Peyer's patch (tissue), 4 donors: Measurements from ENCODE around the gene ELL2.

Source experiments
- POLR2A ChIP-seq, 2 donors: fragments of 450-650 bp; IDR thresholded peaks; one replicate each; pipeline ENCODE4 v1.5.1; 2017; ENCODE audit warnings: antibody characterized with exemption in 2 of 2, mild to moderate bottlenecking in 2 of 2, moderate library complexity in 2 of 2
- TF ChIP-seq, protein P1 (sequence below), 6 experiments: fragments of 450-650 bp in 4 of 6; fragments of 200-600 bp in 2 of 6; sonication (generic) in 1 of 6; IDR thresholded peaks; one replicate each; pipeline ENCODE4 v1.5.1; 2017 to 2019; ENCODE audit warnings: antibody characterized with exemption in 6 of 6, mild to moderate bottlenecking in 3 of 6, moderate library complexity in 1 of 6

DNA sequence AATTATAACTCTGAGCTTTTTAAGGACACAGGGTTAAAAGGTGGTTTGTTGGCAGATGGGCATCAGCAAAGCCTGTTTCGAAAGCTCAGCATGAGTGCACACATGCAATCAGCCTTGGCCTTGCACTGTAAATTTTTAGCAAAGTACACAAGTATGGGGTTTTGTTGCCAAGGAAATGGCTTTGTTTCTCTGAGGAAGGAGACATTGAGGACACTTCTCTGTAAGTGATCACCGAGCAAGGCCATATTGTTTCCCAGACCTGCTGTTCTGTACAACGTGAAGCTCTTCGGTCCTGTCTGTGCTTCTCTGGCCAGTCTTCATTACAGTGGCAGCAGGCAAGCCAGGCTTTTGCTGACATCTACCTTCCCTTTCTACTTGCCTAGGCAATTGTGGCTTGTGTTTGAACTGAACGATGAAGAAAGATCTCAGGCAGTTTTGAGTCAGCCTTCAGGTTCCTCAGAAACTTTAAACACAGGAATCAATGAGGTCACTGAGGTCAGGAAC, 111.2 kb downstream of the ELL2 start:
- TF ChIP-seq, protein P1, sequence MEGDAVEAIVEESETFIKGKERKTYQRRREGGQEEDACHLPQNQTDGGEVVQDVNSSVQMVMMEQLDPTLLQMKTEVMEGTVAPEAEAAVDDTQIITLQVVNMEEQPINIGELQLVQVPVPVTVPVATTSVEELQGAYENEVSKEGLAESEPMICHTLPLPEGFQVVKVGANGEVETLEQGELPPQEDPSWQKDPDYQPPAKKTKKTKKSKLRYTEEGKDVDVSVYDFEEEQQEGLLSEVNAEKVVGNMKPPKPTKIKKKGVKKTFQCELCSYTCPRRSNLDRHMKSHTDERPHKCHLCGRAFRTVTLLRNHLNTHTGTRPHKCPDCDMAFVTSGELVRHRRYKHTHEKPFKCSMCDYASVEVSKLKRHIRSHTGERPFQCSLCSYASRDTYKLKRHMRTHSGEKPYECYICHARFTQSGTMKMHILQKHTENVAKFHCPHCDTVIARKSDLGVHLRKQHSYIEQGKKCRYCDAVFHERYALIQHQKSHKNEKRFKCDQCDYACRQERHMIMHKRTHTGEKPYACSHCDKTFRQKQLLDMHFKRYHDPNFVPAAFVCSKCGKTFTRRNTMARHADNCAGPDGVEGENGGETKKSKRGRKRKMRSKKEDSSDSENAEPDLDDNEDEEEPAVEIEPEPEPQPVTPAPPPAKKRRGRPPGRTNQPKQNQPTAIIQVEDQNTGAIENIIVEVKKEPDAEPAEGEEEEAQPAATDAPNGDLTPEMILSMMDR (IDR thresholded peaks at IDR 0.05): no peak
- no peak for TF ChIP-seq POLR2A (IDR thresholded peaks at IDR 0.05)
